HG03060 (cell line): ENCODE data around the gene HIP1.
"Not testable (repeated sequence)": the region's sequence is repeated elsewhere in the genome, so short reads cannot be mapped to it uniquely, and the experiment has no call there.

Source experiments
- ATAC-seq: cut with Tn5 transposase; IDR thresholded peaks from one replicate; pipeline ENCODE4 v1.9.1; 2021; ENCODE audit warnings: low read depth, moderate number of reproducible peaks; ENCODE audit not compliant: unreplicated experiment

The HIP1 gene

DNA sequence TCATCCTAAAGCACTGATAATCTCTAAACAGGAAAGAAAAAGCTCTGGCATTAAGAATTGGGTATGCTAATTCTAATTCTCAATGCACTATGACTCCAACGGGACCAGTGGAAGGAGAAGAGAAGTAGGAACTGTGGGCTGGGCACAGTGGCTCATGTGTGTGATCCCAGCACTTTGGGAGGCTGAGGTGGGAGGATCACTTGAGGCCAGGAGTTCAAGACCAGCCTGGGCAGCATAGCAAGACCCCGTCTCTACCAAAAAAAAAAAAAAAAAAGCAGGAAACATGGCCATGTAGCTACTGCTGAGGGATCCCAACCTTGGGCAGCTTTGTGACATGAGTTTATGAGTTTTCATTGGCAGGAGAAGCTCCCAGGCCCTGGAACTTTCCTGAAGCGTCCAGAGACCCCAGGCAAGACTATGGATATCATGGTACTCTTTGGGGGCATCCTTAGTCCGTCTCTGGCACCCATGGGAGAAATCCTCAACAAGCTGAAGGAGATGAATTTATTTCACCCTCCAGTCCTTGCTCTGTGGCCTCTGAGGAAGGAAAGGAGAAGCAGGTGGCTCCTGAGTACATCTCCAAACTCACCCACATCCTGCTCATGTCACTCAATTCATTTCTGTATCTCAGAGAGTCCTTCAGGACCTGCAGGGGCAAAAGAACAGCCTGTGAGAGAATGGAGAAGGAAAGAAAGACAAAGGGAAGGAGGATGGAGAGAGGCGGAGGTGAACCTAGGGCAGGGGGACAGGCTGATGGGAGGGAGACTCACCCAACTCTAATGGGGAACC, 147.1 kb downstream of the HIP1 start:
- no peak for ATAC-seq

DNA sequence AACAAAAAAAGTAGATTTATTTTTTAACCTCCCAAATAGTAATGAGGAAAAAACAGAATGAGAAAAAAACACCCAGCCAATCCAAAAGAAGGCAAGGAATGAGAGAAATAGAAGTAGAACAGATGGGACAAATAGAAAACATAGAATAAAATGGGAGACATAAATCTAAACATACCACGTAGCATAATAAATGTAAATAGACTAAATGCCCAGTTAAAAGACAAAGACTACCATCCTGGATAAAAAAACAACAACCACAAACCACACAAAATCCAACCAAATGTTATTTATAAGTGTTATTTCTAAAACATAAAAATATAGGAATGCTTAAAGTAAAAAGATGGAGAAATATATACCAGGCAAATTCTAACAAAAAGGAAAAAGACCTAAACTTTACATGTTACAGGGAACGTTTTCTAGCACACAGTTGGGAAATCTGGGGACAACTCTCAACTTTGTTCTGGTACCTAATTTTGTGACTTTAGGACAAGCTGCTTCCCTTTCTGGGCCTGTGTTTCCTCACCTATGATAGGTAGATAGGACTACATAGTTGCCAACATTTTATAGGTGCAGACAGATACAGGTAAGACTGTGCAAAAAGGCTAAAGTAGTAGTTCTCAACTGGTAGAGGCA, 148.3 kb downstream of the HIP1 start:
- no peak for ATAC-seq

DNA sequence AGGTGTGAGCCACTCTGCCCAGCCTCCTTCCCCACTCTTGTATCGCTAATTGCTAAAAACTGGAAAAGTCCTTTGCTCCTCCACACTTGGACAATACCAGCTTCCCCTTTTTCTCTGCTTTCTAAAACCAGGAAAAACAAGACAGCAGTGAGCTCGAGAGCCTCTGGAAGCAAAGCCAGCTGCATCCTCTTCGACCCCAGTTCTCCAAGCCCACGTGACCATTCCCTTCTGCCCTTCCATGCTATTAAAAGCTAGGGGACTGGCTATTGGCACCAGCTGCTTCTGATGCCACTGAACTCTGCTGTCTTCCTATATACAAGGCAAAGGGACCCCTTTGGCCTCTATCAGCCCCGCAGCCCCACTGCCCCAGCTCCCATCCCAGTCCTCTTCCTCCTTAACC, 154.4 kb downstream of the HIP1 start:
- no peak for ATAC-seq

DNA sequence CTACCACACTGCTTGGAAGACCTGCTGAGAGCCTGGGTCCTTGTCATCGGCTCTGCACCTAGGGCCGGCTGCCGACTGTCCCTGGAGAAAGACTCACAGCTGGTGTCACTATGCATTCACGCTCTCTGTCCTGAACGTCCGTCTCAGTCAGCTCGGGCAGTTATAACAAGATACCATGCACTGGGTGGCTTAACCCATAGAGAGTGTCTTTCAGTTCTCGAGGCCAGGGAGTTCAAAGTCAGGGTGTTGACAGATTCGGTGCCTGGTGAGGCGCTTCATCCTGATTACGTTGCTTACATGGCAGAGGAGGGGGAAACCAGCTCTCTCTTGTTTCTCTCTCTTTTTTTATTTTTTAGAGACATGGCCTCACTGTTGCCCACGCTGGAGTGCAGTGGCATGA, 155.5 kb downstream of the HIP1 start:
- ATAC-seq = no peak

DNA sequence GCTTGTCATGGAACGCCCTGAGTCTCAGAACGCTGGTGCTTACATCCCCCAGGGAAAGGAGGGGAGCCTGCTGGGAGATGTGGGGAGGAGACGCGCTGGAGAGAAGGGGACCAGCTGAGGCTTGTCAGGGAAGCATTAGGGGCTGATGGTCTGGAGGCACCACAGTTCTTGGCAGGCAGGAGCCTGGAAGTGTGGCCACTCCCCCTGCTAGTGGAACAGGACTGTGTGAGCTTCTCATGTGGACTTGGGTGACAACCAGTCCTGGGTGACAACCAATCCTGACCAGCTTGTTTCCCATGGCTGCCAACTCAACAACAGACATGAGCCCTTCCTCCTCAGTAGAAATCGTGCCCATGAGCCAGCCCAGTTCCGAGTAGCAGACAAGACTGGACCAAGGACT, 158.8 kb downstream of the HIP1 start:
- ATAC-seq = no peak

DNA sequence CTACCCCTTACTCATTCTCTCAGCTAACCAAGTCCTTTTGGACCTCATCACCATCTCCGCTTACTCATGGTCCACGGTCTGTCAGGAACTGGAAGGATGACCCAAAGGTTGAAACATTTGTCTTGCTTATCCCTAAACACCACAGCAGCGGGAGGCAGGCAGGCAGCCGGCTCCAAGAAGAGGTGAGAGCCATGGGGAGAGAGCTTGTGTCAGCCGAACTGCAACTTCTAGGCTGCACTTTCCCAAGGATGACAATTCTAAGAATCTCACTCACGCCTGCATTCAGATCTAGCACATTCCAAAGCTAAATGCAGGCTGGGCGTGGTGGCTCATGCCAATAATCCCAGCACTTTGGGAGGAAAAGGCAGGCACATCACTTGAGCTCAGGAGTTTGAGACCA, 160.7 kb downstream of the HIP1 start:
- no peak for ATAC-seq

DNA sequence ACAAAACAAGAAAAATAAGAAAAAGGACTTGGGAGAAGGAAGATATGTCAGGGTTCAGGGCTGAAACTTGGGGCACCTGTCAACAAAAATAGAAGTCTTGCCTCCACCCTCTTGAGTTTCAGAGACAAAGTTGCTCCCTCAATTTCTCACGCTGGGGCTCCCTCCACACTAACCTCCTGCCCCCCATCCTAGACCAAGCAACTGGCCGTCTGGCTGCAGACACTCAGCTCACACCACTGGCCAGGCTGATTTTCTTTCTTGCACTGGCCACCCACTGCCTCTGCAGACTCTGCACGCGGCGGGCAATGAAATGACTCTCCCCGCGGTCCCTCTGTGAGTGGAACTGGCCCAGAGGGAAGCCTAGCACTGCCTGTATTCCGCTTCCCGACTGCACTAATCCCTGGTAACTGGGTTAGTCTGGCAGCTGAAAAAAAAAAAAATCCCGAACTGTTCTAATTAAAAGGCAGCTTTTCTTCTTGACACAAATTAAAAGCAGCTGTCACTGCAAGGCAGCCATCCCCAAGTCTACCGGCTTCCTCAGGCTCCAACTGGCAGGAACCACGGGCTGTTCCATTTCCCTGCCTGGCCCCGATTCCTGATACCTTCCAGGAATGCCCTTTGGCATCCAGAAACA, 163.1 kb downstream of the HIP1 start:
- ATAC-seq = no peak

DNA sequence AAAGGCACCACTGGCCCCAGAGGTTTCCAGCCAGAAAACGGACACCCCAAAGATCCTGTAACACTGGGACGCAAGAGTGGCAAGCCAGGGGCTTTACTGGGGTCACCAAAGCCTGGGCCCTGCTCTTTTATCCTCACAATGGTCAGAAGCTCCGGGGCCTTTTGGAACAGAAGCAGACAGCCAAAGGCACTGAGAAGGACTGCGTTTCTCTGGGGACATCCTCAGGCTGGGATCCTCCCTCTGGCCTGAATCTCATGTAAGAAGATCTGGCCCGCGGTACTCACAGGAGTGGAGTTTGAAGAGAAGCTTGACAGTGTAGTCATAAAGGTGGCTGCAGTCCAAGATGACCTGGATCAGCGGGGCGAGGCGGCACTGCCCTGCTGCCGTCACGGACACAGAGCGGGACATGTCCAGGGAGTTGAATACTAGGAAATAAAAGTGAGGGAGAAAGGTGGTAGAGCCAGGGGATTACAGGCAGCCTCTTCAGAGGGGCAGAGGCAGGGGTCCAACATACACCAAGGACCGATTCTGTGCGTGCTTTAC, 165.2 kb downstream of the HIP1 start:
- no peak for ATAC-seq

DNA sequence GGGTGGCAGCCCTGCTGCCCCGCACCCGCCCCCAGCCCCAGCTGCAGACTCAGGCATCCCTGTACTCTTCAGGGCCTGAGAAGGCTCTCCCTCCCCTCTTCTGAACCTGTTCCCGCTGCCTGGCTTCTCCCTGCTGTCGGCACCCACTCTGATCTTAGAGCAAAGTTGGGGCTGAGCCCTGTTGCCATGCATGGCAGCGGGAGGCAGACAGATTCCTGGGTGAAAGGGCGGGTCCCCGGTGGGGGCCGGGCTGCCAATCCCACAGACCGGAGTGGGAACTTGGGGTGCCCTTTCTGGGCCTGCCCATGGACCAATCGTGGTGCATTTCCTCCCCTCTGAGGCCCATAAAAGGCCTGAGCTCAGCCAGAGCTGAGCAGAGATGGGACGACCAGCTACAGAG, 165.9 kb downstream of the HIP1 start:
- no peak for ATAC-seq

DNA sequence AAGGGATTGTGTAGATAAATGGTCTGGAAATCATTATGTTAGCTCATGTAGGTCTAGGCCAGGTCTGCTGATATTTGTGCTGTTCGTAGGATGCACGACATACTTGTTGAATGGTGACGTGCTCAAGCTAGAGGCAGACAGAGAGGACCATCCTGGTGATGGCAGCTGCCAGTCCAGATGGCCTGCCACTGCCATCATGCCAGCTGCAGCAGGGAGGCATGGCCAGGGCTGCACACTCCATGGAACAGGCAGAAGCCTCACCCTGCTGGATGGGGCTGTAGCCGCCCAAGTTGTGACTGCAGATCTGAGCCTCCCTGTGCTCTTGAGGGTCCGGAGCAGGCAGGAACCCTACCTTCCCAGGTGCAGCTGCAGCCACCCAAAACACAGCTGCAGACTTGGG, 166.3 kb downstream of the HIP1 start:
- ATAC-seq = no peak

DNA sequence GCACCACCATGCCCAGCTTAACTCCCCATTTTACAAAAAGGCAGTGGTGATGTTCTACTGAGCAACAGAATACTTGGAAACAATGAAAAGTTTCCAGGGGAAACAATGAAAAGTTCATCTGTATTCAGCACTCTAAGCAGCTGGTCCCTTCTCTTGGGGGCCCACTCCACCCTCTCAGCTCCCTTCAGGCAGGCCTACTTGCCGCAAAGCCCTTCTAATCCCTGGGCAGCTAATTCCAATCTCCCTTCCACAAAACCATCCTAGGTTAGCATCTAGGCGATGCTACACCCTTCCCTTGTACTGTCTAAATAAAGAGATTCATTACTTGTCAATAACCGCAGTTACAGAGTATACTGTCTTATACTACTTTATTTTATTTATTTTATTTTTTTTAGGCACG, 167.5 kb downstream of the HIP1 start:
- ATAC-seq = no peak

DNA sequence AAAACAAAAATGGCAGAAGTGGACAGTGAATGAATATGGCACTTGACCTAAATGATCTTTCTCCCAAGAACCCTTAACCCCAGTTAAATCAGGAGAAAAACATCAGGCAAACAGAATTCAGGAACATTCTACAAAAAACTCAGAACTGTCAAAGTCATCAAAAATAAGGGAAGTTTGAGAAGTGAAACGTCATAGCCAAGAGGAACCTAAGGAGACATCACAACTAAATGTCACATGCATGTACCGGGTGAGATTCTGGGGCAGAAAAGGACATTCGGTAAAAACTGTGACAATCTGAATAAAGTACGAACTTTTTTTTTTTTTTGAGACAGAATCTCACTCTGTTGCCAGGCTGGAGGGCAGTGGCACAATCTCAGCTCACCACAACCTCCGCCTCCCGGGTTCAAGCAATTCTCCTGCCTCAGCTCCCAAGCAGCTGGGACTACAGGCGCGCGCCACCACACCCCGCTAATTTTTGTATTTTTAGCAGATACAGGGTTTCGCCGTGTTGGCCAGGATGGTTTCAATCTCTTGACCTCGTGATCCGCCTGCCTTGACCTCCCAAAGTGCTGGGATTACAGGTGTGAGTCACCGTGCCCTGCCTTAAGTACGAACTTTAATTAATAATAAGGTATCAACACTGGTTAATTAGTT, 169.0 kb downstream of the HIP1 start:
- not testable (repeated sequence) for ATAC-seq

DNA sequence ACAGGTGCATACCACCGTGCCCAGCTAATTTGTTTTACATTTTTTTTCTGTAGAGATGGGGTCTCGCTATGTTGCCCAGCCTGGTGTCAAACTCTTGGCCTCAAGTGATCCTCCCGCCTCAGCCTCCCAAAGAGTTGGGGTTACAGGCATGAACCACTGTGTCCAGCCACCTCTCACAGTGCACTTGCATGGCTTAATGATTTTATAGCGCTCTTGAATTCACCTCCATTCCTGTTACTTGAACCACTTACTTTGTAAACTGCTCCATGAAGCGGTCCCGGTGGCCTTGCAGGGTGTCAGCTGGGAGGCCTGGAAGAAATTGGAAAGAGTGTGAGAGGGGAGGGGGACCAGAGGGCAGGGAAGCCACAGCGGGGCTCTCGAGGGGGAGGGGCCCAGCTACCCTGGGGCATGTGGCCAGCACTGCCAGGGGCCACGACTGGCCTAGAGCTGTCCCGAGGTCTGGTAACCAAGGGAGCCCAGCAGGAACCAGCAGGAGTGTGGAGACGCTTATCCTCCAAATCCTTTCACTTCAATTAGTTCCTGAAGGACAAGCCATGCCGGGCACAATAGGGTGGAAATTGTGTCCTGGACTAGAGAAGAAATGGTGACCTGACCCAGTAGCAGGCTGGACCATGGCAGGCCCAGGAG, 170.7 kb downstream of the HIP1 start:
- ATAC-seq = no peak

DNA sequence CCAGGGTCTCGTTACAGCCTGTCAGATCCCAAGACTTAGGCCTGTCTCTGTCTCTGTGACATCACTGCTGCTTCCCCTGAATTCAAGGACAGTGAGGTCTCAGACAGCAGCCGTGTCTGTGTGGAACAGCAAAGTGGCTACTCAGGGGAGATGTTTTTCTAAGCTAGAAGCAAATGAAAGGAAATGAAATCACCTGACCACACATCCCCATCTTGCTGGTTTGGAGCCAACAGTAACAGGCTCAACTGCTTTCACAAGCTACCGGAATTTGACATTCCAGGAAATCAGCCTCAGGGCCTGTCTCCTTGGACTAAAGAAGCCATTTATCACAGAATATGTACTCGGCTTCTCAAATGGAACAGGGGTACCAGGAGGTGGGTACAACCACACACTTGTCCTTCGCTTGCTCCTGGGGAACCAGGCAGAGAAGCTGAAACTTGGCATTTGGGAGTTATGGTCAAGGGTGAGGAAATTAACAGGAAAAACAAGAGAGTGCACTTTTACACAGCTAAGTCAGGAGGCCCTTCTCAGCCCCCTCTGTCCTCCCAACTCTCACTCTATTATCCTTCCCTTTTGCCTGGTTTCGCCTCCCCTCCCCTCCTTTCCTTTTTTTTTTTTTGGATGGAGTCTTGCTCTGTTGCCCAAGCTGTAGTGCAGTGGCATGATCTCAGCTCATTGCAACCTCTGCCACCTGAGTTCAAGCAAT, 173.5 kb downstream of the HIP1 start:
- no peak for ATAC-seq

DNA sequence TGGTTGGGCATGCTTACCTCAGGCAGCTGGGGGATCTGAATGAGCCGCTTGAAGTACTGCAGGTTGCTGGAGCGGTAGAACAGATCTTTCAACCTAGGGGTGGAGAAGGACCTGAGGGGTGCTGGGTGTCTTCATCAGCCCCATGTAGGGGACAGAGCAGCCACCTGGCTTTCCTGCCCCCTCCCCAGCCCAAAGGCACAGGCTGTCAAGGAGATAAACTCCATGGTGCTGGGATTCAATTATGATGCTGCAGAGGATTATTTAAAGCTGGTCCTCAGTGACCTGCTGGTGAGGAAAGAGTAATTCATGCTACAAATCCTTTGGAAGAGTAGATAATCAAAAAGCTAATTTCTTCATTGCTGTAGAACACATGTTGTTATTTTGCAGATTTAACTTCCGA, 175.6 kb downstream of the HIP1 start:
- no peak for ATAC-seq

DNA sequence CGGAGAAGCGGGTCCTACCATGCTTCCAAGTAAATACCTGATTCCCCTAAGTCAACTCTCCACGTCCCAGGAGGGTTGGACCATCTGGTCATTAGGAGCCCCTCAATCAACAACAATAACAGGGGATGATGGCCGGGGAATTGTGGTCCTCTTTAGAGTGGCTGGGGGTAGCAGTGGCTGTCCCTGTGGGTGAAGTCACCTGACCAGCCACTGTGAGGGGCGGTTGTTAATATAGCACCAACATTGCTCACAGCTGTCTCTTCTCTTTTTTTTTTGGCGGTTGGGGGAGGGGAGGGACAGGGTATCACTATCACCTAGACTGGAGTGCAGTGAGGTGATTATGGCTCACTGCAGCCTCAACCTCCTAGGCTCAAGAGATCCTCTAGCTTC, 178.8 kb downstream of the HIP1 start:
- ATAC-seq = no peak

DNA sequence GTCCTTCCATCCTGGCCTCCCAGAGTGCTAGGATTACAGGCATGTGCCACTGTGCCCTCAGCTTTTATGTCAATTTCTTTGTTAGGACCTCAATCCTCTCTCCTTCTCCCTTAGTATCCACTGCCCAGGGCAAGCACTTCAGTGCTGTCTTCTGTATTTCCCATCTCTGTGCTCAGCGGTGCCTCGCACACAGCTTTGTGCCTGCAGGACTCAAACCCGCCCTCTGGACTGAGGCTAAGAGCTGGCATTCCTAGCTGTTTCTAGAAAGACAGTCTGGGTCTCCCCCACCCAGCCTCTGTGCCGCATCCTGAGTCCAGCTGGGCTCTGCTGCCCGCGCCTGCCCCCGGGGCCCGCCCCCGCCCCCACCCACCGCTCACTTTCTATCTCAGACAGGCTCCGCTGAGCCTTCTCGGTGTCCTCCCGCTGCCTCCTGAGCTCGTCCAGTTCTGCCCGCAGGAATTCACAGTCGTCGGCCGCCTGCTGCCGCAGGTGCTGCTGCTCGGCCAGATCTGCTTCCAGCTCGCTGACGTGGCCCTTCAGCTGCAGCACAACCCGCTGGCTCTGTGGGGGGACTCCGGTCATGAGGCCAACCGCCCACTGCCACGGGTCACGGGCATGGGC, 179.3 kb downstream of the HIP1 start:
- ATAC-seq = no peak

DNA sequence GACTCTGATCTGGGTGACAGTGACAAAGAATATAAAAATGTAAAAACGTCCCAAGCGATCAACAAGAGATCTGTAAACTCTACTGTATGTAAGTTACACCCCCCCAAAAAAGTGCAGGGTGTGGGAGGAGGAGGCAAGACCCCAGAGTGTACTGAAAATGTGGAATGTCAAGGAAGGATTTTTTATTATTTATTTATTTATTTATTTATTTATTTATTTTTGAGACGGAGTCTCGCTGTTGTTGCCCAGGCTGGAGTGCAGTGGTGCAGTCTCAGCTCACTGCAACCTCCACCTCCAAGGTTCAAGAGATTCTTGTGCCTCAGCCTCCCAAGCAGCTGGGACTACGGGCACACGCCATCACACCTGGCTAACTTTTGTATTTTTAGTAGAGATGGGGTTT, 181.9 kb downstream of the HIP1 start:
- not testable (repeated sequence) for ATAC-seq

DNA sequence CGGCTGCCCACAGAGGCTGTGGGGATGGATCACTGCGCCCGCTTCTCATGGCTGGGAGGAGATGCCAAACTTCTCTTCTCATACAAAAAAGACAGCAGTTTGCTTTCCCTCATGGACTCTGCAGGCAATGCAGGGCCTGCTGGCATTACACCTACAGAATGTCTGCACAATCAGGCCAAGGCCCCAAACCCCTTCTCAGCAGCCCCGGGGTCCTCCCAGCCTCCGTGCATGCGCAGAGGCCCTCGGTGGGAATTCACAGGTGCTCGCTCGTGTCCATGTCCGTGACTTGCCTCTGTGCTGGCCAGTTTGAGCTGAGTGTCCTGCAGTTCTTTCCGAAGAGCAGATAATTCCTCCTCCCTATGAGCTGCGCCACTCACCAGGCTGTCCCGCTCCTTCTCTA, 183.0 kb downstream of the HIP1 start:
- ATAC-seq = no peak
